GM21825 (cell line): ENCODE data around the gene TLR6.
A peak's percentile ranks its signal among the peaks of the same experiment; 100 is the strongest.

Source experiments
- ATAC-seq: cut with Tn5 transposase; IDR thresholded peaks from one replicate; pipeline ENCODE4 v1.9.1; 2021; ENCODE audit warnings: mild to moderate bottlenecking, moderate library complexity; ENCODE audit not compliant: unreplicated experiment

The TLR6 gene, protein sequence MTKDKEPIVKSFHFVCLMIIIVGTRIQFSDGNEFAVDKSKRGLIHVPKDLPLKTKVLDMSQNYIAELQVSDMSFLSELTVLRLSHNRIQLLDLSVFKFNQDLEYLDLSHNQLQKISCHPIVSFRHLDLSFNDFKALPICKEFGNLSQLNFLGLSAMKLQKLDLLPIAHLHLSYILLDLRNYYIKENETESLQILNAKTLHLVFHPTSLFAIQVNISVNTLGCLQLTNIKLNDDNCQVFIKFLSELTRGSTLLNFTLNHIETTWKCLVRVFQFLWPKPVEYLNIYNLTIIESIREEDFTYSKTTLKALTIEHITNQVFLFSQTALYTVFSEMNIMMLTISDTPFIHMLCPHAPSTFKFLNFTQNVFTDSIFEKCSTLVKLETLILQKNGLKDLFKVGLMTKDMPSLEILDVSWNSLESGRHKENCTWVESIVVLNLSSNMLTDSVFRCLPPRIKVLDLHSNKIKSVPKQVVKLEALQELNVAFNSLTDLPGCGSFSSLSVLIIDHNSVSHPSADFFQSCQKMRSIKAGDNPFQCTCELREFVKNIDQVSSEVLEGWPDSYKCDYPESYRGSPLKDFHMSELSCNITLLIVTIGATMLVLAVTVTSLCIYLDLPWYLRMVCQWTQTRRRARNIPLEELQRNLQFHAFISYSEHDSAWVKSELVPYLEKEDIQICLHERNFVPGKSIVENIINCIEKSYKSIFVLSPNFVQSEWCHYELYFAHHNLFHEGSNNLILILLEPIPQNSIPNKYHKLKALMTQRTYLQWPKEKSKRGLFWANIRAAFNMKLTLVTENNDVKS

DNA sequence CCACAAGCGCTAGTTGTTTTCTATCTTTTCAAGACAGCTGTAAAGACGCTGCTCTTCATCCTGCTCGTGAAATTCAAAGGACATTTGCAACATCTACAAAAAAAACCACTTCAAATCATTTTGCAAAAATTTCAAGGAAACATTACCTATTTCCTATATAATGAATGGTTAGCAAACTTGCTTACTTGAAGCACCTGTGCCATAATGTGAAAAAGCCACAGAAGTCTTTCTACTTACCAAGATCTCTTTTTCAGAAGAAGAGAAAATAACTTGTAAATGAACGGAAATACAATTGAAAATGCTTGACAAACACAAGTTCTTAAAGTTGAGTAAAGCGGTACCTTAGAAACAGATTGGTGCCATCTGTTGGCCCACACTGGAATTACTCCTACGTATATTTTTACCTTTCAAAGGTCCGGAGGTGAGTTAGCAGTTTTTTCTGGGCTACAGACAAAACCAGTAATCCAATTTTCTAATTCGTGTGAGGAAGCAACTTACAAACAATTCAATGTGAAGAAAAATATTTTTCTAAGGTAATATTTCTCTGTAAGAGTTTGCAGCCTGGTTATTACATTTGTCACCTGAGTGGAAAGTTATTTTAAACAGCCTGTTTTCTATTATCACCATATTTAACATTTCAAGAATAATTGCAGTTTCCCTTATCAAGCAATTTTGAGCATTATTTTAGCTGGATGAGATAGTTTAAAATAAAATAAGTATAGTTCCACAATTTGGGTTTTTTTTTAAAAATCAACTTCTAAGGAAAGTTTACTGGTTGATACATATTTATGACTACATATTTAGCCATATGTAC lies at the start of gene TLR6:
TSS of gene TLR6 (minus strand) at position 294 of the 814 bp plus-strand sequence. CDS start 27,344 bp downstream, outside the sequence.
- ATAC-seq: peak; percentile 41

DNA sequence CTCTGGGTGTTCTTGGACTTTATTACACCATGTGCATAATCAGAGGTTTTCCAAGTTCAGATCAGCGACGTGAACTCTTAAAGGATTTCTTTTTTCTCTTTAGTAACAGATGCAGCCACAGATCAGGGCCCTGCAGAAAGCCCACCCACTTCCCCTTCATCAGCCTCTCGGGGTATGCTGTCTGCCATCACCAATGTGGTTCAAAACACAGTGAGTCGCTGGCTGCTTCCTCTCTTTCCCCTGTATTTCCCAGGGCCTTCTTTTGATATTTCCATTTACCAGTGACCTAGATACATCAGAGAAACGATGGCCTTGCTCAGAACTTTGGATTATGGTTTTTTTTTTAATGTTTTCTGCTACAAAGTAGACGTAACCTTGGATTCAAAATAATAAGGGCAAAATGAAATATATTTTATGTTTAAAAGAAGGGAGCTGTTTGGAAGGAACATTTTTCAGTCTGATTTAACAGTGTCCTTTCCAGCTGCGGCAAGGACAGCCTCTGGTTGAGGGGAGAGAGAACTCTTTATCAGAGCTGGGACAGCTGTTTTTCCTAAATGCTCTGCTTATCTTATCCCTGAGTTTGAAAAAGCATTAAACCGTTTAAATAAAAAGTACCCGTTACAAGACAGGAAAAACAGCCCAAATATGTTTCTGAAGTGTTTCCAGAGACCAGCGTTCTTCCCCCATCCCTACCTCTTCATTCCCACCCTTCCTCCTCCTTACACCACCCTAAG lies 49.2 kb upstream of the TLR6 start:
- ATAC-seq: no peak

DNA sequence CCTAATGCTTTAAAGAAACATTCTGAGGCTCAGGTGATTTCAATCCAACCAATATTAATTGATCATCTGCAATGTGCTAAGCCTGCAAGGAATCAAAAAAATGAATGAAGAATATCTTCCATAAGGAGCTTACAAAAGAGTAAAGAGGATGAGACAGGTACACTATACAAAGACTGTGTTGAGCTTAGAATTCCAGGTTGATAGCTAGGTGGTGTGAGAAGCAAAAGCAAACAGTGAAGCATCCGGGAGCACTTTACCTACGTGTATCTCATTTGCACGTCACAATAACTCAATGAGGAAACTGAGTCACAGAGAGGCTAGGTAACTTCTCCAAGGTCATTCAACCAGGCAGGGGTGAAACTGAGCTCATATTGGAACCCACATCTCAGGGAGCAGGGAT lies 48.1 kb upstream of the TLR6 start:
- no peak for ATAC-seq

DNA sequence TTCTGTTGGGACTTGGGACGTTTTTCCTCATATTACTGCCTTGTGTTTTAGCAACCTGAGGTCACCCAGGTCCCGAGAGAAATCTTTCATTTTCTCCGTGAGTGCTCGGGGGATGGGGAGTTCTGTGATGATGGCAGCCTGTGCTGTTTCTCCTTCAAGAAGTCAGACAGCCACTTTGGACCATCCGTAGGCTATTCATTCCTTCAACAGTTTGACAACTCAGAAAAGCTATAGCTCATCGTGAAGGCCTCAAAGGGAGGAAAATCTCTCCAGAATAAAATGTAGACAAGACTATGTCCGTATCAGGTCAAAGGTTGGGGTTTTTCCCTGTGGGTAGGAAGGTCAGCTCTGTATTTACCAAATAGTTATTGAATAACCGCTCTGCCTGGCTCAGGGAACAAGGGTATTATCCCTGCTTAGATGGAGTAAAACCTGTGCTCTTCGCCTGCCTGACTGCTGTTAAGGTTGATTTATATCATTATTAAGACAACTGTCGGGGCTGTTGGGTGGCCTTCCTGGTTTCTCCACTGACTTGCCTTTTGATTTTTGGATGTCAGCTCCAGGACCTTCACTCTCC lies 47.6 kb upstream of the TLR6 start:
- ATAC-seq: no peak

DNA sequence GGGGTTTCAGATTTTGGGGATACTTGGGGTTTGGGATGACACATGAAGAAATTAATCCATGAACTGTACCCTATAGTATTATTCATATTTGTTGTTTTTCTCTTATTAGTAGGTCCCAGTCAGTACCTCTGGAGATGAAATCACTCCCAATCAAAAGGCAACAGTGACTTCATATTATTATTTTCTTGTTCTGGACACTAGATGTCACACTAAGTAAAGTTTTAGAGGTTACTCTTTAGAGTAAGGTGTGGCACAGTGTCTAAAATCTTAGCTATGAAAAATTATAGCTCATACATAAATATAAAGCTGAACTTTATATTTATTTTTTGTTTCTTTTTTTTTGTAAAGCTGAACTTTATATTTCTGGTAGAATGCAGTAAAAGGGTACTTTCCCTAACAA lies 46.1 kb upstream of the TLR6 start:
- peak; percentile 64 for ATAC-seq

DNA sequence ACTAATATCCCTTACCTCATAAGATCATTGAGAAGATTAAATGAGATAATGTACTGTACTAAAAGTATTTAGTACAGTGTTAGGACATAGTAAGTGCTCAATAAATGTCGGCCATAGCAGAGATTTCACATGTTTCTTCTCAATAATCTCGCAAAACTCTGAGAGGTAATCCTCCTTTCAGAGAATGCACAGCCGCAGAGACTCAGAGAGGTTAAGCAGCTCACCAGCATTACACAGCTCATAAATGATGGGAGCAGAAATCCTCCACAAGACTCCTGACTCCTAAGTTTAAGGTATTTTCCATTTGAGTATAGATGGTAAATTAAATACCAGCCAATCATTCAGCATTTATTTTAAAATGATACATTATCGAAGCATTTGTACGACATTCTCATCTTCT lies 45.6 kb upstream of the TLR6 start:
- ATAC-seq: no peak

DNA sequence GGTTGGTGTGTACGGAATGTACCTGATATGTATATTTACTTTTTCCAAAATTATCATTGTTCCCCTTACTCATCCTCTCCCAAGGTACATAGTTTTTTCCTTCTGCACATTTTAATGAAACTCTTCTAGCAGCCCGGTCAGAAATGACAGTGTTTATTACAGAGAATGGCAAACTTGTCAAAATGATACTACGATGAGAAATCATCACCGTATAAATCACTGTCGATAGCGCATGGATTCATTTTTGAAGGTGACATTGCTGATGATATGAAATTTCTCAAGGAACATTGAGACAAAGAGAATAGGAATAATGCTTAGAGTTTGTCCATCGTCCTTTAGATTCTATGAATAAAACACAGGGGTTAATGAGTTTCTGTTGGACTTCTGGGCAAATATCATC lies 41.6 kb upstream of the TLR6 start:
- no peak for ATAC-seq

DNA sequence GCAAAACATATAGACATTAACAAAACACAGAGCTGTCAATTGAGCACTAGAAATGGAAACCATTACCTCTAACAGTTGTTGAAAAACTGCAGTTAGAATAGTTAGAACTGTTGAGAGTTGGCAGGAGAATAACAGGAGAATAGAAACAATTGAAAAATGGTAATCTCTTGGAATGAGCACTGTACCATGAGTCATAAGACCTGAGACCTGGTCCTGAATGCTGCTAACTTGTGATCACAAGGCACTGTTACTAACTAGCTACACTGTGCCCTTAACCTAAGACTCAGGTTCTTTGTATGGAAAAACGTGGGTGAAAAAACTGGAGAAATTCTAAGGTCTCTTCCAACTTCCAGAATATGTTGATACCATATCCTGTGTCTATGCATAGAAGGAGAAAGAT lies 40.3 kb upstream of the TLR6 start:
- no peak for ATAC-seq

DNA sequence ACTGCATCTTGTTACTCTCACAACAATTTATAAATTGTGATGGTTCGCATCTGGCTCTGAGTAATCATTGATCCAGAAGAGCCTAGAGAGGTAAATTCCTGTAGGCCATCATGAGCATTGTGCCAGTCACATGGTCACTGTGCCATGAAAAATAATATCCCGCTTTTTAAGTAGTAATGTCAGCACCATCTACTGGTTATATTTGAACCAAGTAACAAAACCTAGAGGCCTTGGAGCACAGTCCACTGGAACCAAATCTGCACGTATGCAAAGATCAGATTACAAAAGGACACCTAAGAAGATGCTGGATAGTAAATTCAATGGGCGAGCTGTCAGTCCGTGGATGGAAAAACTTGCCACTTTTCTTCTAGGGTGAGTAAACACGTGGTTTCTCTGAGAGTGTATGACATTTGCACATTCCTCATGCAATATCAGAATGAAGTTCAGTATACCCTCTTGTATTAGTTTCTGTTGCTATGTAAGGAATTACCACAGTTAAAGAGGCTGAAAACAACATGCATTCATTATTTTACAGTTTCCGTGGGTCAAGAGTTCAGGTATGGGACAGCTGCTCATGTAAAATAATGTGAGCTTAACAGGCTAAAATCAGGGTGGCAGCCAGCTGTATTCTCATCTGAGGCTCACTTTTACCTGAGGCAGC lies 37.8 kb upstream of the TLR6 start:
- no peak for ATAC-seq

DNA sequence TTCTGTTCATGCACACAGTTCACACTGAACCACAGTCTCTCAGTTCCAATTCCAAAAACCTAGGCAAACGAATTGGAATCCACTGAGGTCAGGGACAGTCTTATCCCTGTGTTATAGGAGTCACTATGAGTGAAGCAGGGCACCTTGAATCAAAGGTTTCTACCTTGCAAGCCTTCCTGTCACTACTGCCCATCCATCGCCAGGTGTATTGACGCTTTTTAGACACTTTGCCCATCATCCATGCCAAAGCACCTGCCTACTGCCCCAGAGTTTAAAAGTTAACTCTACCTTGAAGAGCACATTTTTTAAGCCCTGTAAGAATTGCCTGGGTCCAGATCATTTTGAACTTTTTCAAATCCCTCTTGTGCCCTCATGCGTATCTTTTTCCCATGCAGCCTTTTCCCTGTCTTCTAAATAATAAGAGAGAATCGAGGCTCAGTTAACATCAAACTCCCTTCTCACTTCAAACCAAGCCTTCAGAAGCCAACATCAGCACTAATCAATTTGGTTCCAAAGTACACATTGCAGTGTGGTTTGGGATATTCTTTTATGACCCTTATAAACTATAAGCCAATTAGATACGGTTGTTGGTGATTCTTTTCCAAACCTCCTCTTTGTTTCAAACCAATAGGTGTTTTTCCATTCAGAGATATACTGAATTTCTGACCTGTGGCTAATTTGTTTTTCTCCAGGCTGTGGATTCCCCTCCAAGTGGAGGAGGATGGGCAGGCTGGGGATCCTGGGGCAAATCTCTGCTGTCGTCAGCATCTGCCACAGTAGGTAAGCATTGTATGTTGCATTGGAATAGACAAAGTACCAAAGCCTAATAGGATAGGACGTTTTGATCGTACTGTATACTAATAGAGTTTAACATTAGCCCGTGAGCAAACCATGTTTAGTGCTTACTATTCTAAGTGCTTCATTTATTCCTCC lies 34.7 kb upstream of the TLR6 start:
- no peak for ATAC-seq

DNA sequence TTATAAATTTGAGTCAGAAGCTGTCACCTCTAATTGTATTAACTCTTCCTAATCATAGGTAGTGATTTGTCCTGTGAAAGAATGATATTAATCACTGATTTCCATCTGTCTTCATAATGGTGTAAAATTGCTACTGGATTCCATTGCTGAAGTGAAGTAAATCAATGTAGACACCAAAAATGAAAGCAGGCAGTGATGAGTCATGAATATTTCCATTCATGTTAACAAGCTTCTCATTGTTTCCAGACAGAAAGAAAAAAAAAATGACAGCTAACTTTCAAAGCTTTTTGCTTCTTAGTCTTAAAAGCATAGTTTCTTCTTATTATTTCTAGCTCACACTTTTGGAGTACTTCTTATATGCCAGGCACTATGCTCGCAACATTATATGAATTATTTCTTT lies 32.5 kb upstream of the TLR6 start:
- peak; percentile 62 for ATAC-seq

DNA sequence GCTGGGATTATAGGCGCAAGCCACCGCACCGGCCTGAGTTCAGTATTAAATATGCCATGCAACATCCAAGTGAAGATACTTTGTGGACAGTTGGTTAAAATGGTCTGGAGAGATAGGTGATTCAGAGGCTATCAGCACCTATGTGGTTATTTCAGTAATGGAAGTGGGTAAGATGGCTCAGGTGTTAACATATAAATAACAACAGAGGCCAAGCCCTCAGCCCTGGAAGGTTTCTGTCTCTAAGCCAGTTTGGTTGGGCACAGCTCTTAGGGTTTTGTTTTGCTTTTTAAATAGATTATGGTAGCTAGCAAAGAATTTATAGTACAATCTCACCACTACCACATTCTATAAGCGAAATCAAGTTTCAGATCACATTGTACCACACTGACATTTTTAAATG lies 27.6 kb upstream of the TLR6 start:
- ATAC-seq: no peak

DNA sequence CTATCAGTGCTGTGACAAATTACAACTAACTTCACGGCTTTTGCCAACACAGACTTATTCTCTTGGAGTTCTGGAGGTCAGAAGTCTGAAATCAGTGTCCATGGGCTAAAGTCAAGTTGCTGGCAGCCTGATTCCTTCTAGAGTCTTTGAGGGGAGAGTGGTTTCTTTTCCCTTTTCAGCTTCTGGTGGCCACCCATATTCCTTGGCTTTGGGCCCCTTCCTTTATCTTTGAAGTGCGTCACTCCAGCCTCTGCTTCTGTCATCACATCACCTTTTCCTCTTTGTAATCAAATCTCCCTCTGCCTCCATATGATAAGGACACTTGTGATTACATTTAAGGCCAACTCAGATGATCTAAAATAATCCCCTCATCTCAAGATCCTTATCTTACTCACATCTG lies 20.0 kb upstream of the TLR6 start:
- ATAC-seq: no peak

DNA sequence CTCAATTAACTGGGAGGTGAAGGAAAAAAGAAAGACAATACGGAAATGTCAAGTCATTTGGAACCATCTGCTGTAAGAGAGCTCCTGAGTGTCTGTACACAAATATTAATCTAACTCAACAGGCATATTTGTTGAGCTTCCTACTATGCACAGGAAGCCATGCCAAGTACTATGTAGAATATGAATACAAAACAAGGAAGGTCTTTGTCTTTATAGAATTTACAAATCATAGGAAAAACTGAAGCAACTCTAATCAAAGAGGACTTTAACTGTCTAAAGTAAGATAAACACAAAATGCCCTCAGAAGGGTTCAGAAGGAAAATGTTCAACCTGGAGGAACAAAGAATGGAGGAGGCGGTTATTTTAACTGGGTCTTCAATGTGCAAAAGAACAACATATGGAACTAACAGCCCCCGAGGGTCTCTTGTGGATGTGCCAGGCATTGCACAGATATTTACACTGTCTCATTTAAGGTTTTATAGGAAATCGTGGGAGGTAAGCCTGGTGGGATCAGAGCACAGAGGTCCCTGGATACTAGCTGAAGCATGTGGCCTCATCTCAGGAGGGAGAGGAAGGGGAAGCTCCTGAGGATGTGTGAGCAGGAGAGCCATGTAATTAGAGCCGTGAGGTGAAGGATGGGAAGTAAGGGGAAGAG lies 16.8 kb upstream of the TLR6 start:
- ATAC-seq: no peak

DNA sequence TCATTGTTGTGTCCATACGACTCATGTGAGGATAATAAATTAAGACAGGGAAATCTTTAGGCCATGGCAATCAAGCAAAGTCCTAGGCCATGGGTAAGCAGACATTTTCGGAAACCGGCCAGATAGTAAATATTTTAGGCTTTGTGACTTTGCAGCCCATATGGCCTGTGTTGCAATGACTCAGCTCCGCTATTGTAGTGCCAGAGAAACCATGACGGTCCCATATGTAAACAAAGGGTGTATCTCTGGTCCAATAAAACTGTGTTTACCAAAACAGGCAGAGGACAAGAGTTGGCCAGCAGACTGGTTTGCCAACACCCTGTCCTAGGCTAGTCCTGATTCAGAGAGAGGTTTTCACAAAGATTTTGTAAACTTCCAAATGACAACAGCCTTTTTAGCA lies 16.0 kb upstream of the TLR6 start:
- no peak for ATAC-seq

DNA sequence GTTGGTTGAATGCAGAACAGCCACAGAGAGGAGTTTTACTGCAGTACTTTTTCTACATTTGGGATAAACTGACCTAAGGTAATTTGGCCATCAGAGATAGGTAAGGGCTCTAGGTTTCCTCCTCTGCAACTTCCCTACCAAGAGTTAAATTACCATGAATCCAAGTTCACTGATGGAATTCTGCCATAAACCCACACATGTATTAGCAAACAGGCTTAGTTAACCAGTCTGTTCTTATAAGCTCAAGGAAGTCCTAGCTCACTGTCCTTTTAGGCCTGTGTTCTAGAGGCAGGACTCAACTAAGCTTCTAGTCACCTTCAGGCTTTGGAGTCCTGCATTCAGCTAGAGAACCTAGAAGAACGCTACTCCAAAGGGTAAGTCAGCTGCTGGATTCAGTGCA lies 15.0 kb upstream of the TLR6 start:
- ATAC-seq: no peak

DNA sequence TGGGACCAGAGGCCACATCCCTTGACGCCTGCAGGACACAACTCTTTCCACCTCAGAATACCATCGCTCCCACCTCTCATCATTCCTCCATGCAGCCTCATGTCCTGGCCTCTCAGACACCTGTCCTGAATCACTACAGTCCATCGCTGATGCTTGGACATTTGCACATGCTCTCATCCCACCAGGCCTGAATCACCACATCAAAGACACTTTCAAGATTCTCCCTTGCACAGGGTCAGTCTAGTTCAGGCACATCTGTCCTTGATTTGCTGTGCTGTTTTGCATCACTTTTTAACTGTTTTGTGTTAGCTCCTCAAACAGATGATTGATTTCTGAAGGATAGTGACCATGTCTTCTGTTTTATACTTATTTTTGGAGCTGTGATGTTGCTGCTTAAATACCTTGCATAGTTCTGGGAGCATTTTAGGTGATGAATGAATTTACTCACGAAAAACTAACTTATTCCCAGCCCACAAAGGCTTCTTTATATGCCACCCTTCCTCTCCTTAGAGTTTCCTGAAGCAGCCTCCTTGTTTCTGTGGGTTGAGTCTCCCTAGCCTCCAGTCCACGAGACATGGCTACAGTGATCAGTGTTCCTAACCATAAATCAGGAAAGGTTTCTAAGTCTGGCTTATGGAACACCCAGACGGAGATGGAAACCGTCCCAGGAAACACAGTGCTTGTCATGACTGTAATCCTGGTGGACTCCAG lies 13.6 kb upstream of the TLR6 start:
- no peak for ATAC-seq

DNA sequence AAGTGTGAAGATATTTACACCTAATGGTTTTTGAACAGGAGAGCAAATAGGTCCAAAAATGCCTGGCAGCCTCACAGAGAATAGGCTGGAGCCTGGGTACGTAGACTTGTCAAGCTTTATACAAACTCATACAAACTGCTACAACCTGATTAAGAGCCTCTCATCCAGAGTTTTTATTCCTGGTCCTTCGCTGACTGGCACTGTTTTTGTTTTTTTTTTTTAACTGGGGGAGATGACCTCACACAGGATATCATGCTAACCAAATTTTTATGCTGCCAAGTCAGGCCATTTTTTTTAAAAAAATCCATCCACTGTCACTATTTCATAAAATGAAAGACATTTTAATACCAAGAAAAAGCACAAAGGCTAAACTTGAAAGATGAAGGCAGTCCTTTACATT lies 12.9 kb upstream of the TLR6 start:
- no peak for ATAC-seq
